Measurements from ENCODE around the gene GNG7.
"Not testable (repeated sequence)": the region's sequence is repeated elsewhere in the genome, so short reads cannot be mapped to it uniquely, and the experiment has no call there.

- not testable (repeated sequence) for TF ChIP-seq MAX (CRISPR knock-in tag; IDR thresholded peaks at IDR 0.05); EMX1 (CRISPR knock-in tag; IDR thresholded peaks at IDR 0.05); ZBTB21 (CRISPR knock-in tag; IDR thresholded peaks at IDR 0.05; ENCODE audit: borderline replicate concordance); NR3C1 (CRISPR knock-in tag; conservative IDR thresholded peaks at IDR 0.05; ENCODE audit: low read depth); SP1 (CRISPR knock-in tag; conservative IDR thresholded peaks at IDR 0.05)
- TF ChIP-seq, protein P1, sequence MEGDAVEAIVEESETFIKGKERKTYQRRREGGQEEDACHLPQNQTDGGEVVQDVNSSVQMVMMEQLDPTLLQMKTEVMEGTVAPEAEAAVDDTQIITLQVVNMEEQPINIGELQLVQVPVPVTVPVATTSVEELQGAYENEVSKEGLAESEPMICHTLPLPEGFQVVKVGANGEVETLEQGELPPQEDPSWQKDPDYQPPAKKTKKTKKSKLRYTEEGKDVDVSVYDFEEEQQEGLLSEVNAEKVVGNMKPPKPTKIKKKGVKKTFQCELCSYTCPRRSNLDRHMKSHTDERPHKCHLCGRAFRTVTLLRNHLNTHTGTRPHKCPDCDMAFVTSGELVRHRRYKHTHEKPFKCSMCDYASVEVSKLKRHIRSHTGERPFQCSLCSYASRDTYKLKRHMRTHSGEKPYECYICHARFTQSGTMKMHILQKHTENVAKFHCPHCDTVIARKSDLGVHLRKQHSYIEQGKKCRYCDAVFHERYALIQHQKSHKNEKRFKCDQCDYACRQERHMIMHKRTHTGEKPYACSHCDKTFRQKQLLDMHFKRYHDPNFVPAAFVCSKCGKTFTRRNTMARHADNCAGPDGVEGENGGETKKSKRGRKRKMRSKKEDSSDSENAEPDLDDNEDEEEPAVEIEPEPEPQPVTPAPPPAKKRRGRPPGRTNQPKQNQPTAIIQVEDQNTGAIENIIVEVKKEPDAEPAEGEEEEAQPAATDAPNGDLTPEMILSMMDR (IDR thresholded peaks at IDR 0.05): not testable (repeated sequence)
- TF ChIP-seq, protein P2, sequence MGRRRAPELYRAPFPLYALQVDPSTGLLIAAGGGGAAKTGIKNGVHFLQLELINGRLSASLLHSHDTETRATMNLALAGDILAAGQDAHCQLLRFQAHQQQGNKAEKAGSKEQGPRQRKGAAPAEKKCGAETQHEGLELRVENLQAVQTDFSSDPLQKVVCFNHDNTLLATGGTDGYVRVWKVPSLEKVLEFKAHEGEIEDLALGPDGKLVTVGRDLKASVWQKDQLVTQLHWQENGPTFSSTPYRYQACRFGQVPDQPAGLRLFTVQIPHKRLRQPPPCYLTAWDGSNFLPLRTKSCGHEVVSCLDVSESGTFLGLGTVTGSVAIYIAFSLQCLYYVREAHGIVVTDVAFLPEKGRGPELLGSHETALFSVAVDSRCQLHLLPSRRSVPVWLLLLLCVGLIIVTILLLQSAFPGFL (CRISPR knock-in tag; IDR thresholded peaks at IDR 0.05; ENCODE audit: borderline replicate concordance): not testable (repeated sequence)
Measured at GRCh38 chr19:2667349-2667748, 35.1 kb downstream of the GNG7 start.

Data from WTC11 (cell line).